Nephron (organoid): Measurements from ENCODE around the gene PROCR.
"Not testable (repeated sequence)": the region's sequence is repeated elsewhere in the genome, so short reads cannot be mapped to it uniquely, and the experiment has no call there.

ENCODE experiments used
- H3K27ac Mint-ChIP-seq, 3 experiments: 2 replicates each; pipeline ENCODE4 v1.8.0; 2020; ENCODE audit warnings: mixed read lengths in 3 of 3, mild to moderate bottlenecking in 2 of 3, moderate library complexity in 1 of 3
- H3K27me3 Mint-ChIP-seq: 2 replicates; pipeline ENCODE4 v1.8.0; 2021; ENCODE audit warnings: low read depth, mild to moderate bottlenecking, moderate library complexity, mixed read lengths
- H3K36me3 Mint-ChIP-seq: 2 replicates; pipeline ENCODE4 v1.8.0; 2020; ENCODE audit warnings: low read depth, mixed read lengths
- H3K4me1 Mint-ChIP-seq: 2 replicates; pipeline ENCODE4 v1.8.0; 2020; ENCODE audit warnings: mixed read lengths
- H3K4me3 Mint-ChIP-seq, 3 experiments: 2 replicates each; pipeline ENCODE4 v1.8.0; 2020; ENCODE audit warnings: mild to moderate bottlenecking in 3 of 3, mixed read lengths in 3 of 3, moderate library complexity in 2 of 3
- H3K9me3 Mint-ChIP-seq: 2 replicates; pipeline ENCODE4 v1.8.0; 2020; ENCODE audit warnings: mixed read lengths
- CTCF ChIP-seq, 3 experiments: fragments of 200-600 bp; sonication (generic); IDR thresholded peaks; one replicate each; pipeline ENCODE4 v1.5.0; 2021; ENCODE audit warnings: antibody characterized with exemption in 3 of 3; ENCODE audit not compliant: unreplicated experiment in 3 of 3

The PROCR gene

GRCh38 chr20:35176132-35176531, 4.3 kb downstream of the PROCR start:
- H3K4me3 Mint-ChIP-seq, result peak overlapping the region in 1 of 3 experiments; percentile 31
- peaks cover 20% of the 10 kb centered on the region for H3K27me3 Mint-ChIP-seq
- H3K27ac Mint-ChIP-seq, result no peak overlapping the region
- H3K36me3 Mint-ChIP-seq, result no peaks in the 10 kb centered on the region
- TF ChIP-seq CTCF (IDR thresholded peaks at IDR 0.05; ENCODE audit: unreplicated experiment in 3 of 3), result no peak
- H3K9me3 Mint-ChIP-seq, result no peaks in the 10 kb centered on the region
- peaks cover 19% of the 10 kb centered on the region for H3K4me1 Mint-ChIP-seq

- no peak overlapping the region for H3K4me3 Mint-ChIP-seq
- H3K27me3 Mint-ChIP-seq, result peaks cover 9% of the 10 kb centered on the region
- TF ChIP-seq CTCF (IDR thresholded peaks at IDR 0.05; ENCODE audit: unreplicated experiment in 3 of 3), result no peak
- H3K9me3 Mint-ChIP-seq, result no peaks in the 10 kb centered on the region
- no peak overlapping the region for H3K27ac Mint-ChIP-seq
- no peaks in the 10 kb centered on the region for H3K4me1 Mint-ChIP-seq
- no peaks in the 10 kb centered on the region for H3K36me3 Mint-ChIP-seq
These were observed 7.7 kb downstream of the PROCR start for GRCh38 chr20:35179292-35180212.

GRCh38 chr20:35180266-35180665, 8.4 kb downstream of the PROCR start:
- H3K4me3 Mint-ChIP-seq, result no peak overlapping the region
- no peaks in the 10 kb centered on the region for H3K4me1 Mint-ChIP-seq
- TF ChIP-seq CTCF (IDR thresholded peaks at IDR 0.05; ENCODE audit: unreplicated experiment in 3 of 3), result no peak
- H3K27ac Mint-ChIP-seq, result no peak overlapping the region
- H3K36me3 Mint-ChIP-seq, result no peaks in the 10 kb centered on the region
- peaks cover 9% of the 10 kb centered on the region for H3K27me3 Mint-ChIP-seq
- peaks cover under 1% of the 10 kb centered on the region for H3K9me3 Mint-ChIP-seq

- peaks cover 9% of the 10 kb centered on the region for H3K27me3 Mint-ChIP-seq
- no peaks in the 10 kb centered on the region for H3K4me1 Mint-ChIP-seq
- no peak overlapping the region for H3K4me3 Mint-ChIP-seq
- H3K36me3 Mint-ChIP-seq, result no peaks in the 10 kb centered on the region
- H3K27ac Mint-ChIP-seq, result no peak overlapping the region
- TF ChIP-seq CTCF (IDR thresholded peaks at IDR 0.05; ENCODE audit: unreplicated experiment in 3 of 3), result no peak
- H3K9me3 Mint-ChIP-seq, result peaks cover 4% of the 10 kb centered on the region
These were observed 9.9 kb downstream of the PROCR start for GRCh38 chr20:35181731-35182130.

GRCh38 chr20:35186691-35187289, 14.9 kb downstream of the PROCR start:
- not testable (repeated sequence) for H3K4me3 Mint-ChIP-seq, H3K27me3 Mint-ChIP-seq, H3K36me3 Mint-ChIP-seq, H3K27ac Mint-ChIP-seq, H3K4me1 Mint-ChIP-seq, H3K9me3 Mint-ChIP-seq

GRCh38 chr20:35187584-35188190, 15.8 kb downstream of the PROCR start:
- Mint-ChIP-seq H3K27ac (no peak overlapping the region), H3K36me3 (no peaks in the 10 kb centered on the region), H3K27me3 (peaks cover 4% of the 10 kb centered on the region), H3K4me1 (no peaks in the 10 kb centered on the region), H3K4me3 (no peak overlapping the region), H3K9me3 (peaks cover 6% of the 10 kb centered on the region)
- no peak for TF ChIP-seq CTCF (IDR thresholded peaks at IDR 0.05; ENCODE audit: unreplicated experiment in 3 of 3)

GRCh38 chr20:35189223-35189622, 17.4 kb downstream of the PROCR start:
- H3K27ac Mint-ChIP-seq, H3K4me3 Mint-ChIP-seq, H3K9me3 Mint-ChIP-seq, H3K36me3 Mint-ChIP-seq, H3K27me3 Mint-ChIP-seq, H3K4me1 Mint-ChIP-seq: not testable (repeated sequence)
